Heart left ventricle (tissue), 16 donors: ENCODE data around the gene C11orf68. TPM values are rescaled to one million over a fixed set of nuclear protein-coding genes. Genes with fewer than 3 reads are reported as not detected.
A peak's percentile ranks its signal among the peaks of the same experiment; 100 is the strongest.

Source experiments
- ATAC-seq, 4 donors: fragments of 200-7000 bp; cut with Tn5 transposase; one replicate each; pipeline ENCODE4 v1.9.1; 2020 to 2022; ENCODE audit warnings: moderate library complexity in 4 of 4, mild to moderate bottlenecking in 3 of 4, moderate number of reproducible peaks in 1 of 4
- DNase-seq, 5 donors: peaks; one replicate each; pipeline ENCODE4 v3.0.0-alpha.2; 2020
- H3K27ac ChIP-seq, 12 donors: fragments of 200-600 bp; sonication (generic) in 4 of 12; one replicate each; pipeline versions ENCODE4 v1.5.0 to v1.8.0; 2016 to 2022; ENCODE audit warnings: mild to moderate bottlenecking in 2 of 12
- H3K27me3 ChIP-seq, 9 donors: fragments of 200-600 bp; sonication (generic) in 2 of 9; one replicate each; pipeline versions ENCODE4 v1.5.1 to v1.8.0; 2016 to 2022; ENCODE audit warnings: mild to moderate bottlenecking in 3 of 9
- H3K36me3 ChIP-seq, 9 donors: fragments of 200-600 bp; sonication (generic) in 2 of 9; one replicate each; pipeline versions ENCODE4 v1.5.0 to v1.8.0; 2018 to 2022; ENCODE audit warnings: mild to moderate bottlenecking in 2 of 9
- H3K4me1 ChIP-seq, 12 donors: fragments of 200-600 bp; sonication (generic) in 4 of 12; one replicate each; pipeline versions ENCODE4 v1.5.0 to v1.8.0; 2016 to 2022; ENCODE audit warnings: mild to moderate bottlenecking in 3 of 12
- H3K4me3 ChIP-seq, 12 donors: fragments of 200-600 bp; sonication (generic) in 4 of 12; one replicate each; pipeline versions ENCODE4 v1.5.0 to v1.8.0; 2017 to 2022; ENCODE audit warnings: mild to moderate bottlenecking in 9 of 12, moderate library complexity in 4 of 12
- H3K9me3 ChIP-seq, 12 donors: fragments of 200-600 bp; sonication (generic) in 4 of 12; one replicate each; pipeline versions ENCODE4 v1.5.0 to v1.8.0; 2016 to 2022; ENCODE audit warnings: mild to moderate bottlenecking in 1 of 12
- CTCF ChIP-seq, 12 donors: fragments of 200-600 bp; sonication (generic) in 4 of 12; IDR thresholded peaks; one replicate each; pipeline versions ENCODE4 v1.5.0 to v1.8.0; 2018 to 2022; ENCODE audit warnings: antibody characterized with exemption in 12 of 12, mild to moderate bottlenecking in 5 of 12
- POLR2A ChIP-seq, 2 donors: fragments of 450-650 bp; IDR thresholded peaks; one replicate each; pipeline ENCODE4 v1.6.1; 2017; ENCODE audit warnings: antibody characterized with exemption in 2 of 2, mild to moderate bottlenecking in 2 of 2, moderate library complexity in 2 of 2
- WGBS, 4 donors: extraction: QIAGEN DNeasy Blood & Tissue Kit in 2 of 4; methylation state at CpG; one replicate each; pipeline versions ENCODE4 v1.1.5 to v1.1.7; 2013 to 2018; 5-methylcytosine and 5-hydroxymethylcytosine counted together
- intact Hi-C, 10 donors: fragments of 100-400 bp; cut with DNase I; formaldehyde crosslinking; loops; one replicate each; pipeline versions ENCODE4 v1.11.1 to v1.14.2; 2022
- polyA plus RNA-seq, 2 donors: library from polyadenylated mRNA; stranded (reverse); fragments of 200-250 nt; gene quantifications; one replicate each; pipeline ENCODE4 v1.2.3, GENCODE V29; 2013
- total RNA-seq, 9 donors: library from RNA; depleted of rRNA in 2 of 9; stranded (reverse); fragments of >200 nt in 2 of 9; fragmentation: NEBNext Ultra II Directional in 3 of 9; extraction: Animal tissue kit (Norgen Biotek cat#: 25700) in 3 of 9; gene quantifications; one replicate each; pipeline versions ENCODE4 v1.1.0 to v1.2.4, GENCODE V29; 2016 to 2023
- donor health status: ischemic (EF 13 %, LVEDD 7.1; RV severe dilation, severe dysfunction).
- donor health status: healthy with polysubstance abuse.
- donor health status: DM: no; HTN: yes; CAD: no.
- donor health status: DM: no; HTN: no; CAD: no.
- donor health status: ischemic (EF 25% LVEDD 6.9; RV normal size, moderate dysfunction).
- donor health status: ischemic (EF 25% LVEDD 5.7; RV mildly dilated, moderate dysfunction).
- donor health status: healthy.
- donor health status: DM: yes; HTN: yes; CAD: no.
- donor health status: ischemic (EF 35%, LVEDD 5.7; RV mildly dilated, moderate dysfunction).
- donor health status: nonischemic (EF 11% LVEDD 7.7; RV severe dilation, severe dysfunction).
- donor health status: DM: yes; HTN: yes; CAD: no.
- donor health status: PGD.
- donor health status: ischemic (EF 29% LVEDD 5.4; RV normal size, mild dysfunction).
- donor health status: nonischemic (EF 23%, LVEDD 6.1; RV moderate dilation, normal function).

The C11orf68 gene
- total and polyA plus RNA-seq, 11 donors, result 17.0 to 49.0 (median 39.5) TPM

GRCh38 chr11:65870706-65871681 is 47.9 kb downstream of the C11orf68 start:
- Histone ChIP-seq H3K27me3 (no peaks in the 10 kb centered on the region), H3K4me1 (peaks cover 3 to 45% (median 22%) of the 10 kb centered on the region in 12 donors), H3K4me3 (peak overlapping the region in 9 of 12 donors; percentile 60 to 95 (median 68)), H3K27ac (peak overlapping the region; percentile 24 to 99 (median 94)), H3K9me3 (no peaks in the 10 kb centered on the region), H3K36me3 (peaks cover 0 to 47% (median 38%) of the 10 kb centered on the region in 9 donors)
- DNase-seq (peak; percentile 63 to 81 (median 81)), ATAC-seq (no peak)
- intact Hi-C loops, result no loop called here
- TF ChIP-seq CTCF (IDR thresholded peaks at IDR 0.05), result no peak
- WGBS, 4 donors, result 50 to 62% (median 59%) methylated on average over 18 to 24 of the region's 24 CpGs

- Histone ChIP-seq H3K27me3 (no peaks in the 10 kb centered on the region), H3K9me3 (no peaks in the 10 kb centered on the region), H3K4me1 (peaks cover 3 to 45% (median 22%) of the 10 kb centered on the region in 12 donors), H3K4me3 (peak overlapping the region in 2 of 12 donors; percentile 28 to 81), H3K27ac (peak overlapping the region in 8 of 12 donors; percentile 75 to 99 (median 96)), H3K36me3 (peaks cover 0 to 54% (median 45%) of the 10 kb centered on the region in 9 donors)
- no peak for ATAC-seq
- TF ChIP-seq CTCF (IDR thresholded peaks at IDR 0.05) (no peak), POLR2A (IDR thresholded peaks at IDR 0.05) (no peak)
- peak in 2 of 5 donors; percentile 32 to 35 for DNase-seq
- 65 to 83% (median 70%) methylated on average over 5 to 11 of the region's 11 CpGs for WGBS, 4 donors
- intact Hi-C loops, result no loop called here
Measured at GRCh38 chr11:65870307-65870658, 48.6 kb downstream of the C11orf68 start.

GRCh38 chr11:65869643-65870306 is 49.1 kb downstream of the C11orf68 start:
- Histone ChIP-seq H3K4me3 (no peak overlapping the region), H3K36me3 (peaks cover 0 to 59% (median 50%) of the 10 kb centered on the region in 9 donors), H3K27ac (peak overlapping the region in 5 of 12 donors; percentile 34 to 98 (median 94)), H3K4me1 (peaks cover 3 to 45% (median 22%) of the 10 kb centered on the region in 12 donors), H3K9me3 (no peaks in the 10 kb centered on the region), H3K27me3 (no peaks in the 10 kb centered on the region)
- no peak for ATAC-seq
- TF ChIP-seq POLR2A (IDR thresholded peaks at IDR 0.05), result no peak
- no peak for TF ChIP-seq CTCF (IDR thresholded peaks at IDR 0.05)
- DNase-seq, result peak in 1 of 5 donors; percentile 49
- WGBS, 4 donors, result 77 to 86% (median 83%) methylated on average over 20 to 24 of the region's 24 CpGs
- intact Hi-C loops, result loop anchor here in 1 of 10 donors (10.0 kb wide), 1 partner anchor 475 kb away; the partner anchor contains the start of genes B4GAT1 and BRMS1
